Fibroblast of lung (primary cell): ENCODE data around the gene MPL.

Source experiments
- EZH2 ChIP-seq: IDR thresholded peaks from 2 replicates; pipeline ENCODE4 v1.5.1; 2012; ENCODE audit warnings: low read length, control low read depth, mild to moderate bottlenecking; ENCODE audit errors: missing control alignments
- TF ChIP-seq, protein P1 (sequence below), 2 donors: IDR thresholded peaks in 1 of 2; conservative IDR thresholded peaks in 1 of 2; 1 replicate in 1 of 2; 2 replicates in 1 of 2; pipeline ENCODE4 v1.5.1; 2011 to 2012; ENCODE audit warnings: low read length in 2 of 2, control low read depth in 1 of 2, inconsistent platforms in 1 of 2, low read depth in 1 of 2, mild to moderate bottlenecking in 1 of 2

DNA sequence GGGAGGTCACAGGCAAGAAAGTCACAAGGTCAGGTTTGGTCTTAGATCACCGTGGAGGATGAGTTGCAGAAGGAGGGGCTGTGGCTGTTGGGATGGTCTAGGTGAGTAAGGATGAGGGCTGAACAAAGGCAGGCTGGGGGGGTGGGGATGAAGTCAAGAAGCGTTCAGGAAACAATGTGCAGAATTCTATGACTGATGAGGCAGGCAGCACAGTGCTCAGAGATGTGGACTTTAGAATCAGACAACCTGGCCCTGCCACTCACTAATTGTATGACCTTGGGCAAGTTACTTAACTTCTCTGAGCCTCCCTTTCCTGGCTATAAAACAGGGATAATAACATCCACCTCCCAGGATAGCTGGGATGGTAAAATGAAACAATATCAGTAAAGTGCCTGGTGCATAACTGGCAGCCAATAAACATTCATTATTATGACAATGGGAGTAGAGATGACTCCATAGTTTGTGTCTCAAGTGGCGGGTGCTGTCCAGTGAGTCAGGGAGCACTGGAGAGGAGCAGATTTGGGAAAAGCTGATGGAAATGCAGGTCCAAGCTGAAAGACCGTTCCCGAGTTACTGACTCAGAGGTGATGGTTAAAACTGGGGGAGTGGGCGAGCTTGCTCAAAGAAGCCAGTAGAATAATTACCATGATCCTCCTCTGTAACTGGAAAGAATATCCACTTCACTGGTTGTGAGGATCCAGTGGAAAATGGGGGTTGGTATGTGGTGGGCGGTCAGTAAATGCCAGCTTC lies 34.7 kb upstream of the MPL start:
- no peak for TF ChIP-seq EZH2
- TF ChIP-seq, protein P1, sequence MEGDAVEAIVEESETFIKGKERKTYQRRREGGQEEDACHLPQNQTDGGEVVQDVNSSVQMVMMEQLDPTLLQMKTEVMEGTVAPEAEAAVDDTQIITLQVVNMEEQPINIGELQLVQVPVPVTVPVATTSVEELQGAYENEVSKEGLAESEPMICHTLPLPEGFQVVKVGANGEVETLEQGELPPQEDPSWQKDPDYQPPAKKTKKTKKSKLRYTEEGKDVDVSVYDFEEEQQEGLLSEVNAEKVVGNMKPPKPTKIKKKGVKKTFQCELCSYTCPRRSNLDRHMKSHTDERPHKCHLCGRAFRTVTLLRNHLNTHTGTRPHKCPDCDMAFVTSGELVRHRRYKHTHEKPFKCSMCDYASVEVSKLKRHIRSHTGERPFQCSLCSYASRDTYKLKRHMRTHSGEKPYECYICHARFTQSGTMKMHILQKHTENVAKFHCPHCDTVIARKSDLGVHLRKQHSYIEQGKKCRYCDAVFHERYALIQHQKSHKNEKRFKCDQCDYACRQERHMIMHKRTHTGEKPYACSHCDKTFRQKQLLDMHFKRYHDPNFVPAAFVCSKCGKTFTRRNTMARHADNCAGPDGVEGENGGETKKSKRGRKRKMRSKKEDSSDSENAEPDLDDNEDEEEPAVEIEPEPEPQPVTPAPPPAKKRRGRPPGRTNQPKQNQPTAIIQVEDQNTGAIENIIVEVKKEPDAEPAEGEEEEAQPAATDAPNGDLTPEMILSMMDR (conservative IDR thresholded peaks at IDR 0.05 in 1 of 2, IDR thresholded peaks at IDR 0.05 in 1 of 2; ENCODE audit: low read depth in 1 of 2, low read length in 2 of 2): no peak
